Activated naive CD4-positive, alpha-beta T cell treated with anti-CD3 and anti-CD28 coated beads, Interleukin-2, amount 50 U/mL, for 72 hours (primary cell): ENCODE results near the gene LYL1. TPM values are rescaled to one million over a fixed set of nuclear protein-coding genes. Genes with fewer than 3 reads are reported as not detected.

Experiments used
- ATAC-seq, 2 donors: fragments of 150-1000 bp; cut with Tn5 transposase; 2 replicates each; pipeline ENCODE4 v1.10.0; 2021; ENCODE audit warnings: mild to moderate bottlenecking in 2 of 2, moderate library complexity in 2 of 2
- DNase-seq, 2 donors: peaks; one replicate each; pipeline ENCODE4 v3.0.0; 2021 to 2022; ENCODE audit warnings: low spot score in 2 of 2
- H3K27ac Mint-ChIP-seq, 2 donors: one replicate each; pipeline ENCODE4 v1.8.0; 2022; ENCODE audit warnings: mild to moderate bottlenecking in 2 of 2, mixed read lengths in 2 of 2
- H3K36me3 Mint-ChIP-seq, 2 donors: one replicate each; pipeline ENCODE4 v1.8.0; 2022; ENCODE audit warnings: mixed read lengths in 2 of 2
- H3K9me3 Mint-ChIP-seq, 2 donors: one replicate each; pipeline ENCODE4 v1.8.0; 2022; ENCODE audit warnings: mixed read lengths in 2 of 2
- total RNA-seq, 2 donors: library from RNA; stranded (reverse); gene quantifications; one replicate each; pipeline ENCODE4 v1.2.3, GENCODE V29; 2022

The LYL1 gene
- total RNA-seq, 2 donors from 2014 or later, result 0.71 to 3.2 TPM

- H3K9me3 Mint-ChIP-seq, result no peaks in the 10 kb centered on the region
- ATAC-seq (no peak), DNase-seq (no peak)
- no peak overlapping the region for H3K27ac Mint-ChIP-seq
- no peaks in the 10 kb centered on the region for H3K36me3 Mint-ChIP-seq
Observed at GRCh38 chr19:13090511-13091231, 12.0 kb downstream of the LYL1 start.

DNA sequence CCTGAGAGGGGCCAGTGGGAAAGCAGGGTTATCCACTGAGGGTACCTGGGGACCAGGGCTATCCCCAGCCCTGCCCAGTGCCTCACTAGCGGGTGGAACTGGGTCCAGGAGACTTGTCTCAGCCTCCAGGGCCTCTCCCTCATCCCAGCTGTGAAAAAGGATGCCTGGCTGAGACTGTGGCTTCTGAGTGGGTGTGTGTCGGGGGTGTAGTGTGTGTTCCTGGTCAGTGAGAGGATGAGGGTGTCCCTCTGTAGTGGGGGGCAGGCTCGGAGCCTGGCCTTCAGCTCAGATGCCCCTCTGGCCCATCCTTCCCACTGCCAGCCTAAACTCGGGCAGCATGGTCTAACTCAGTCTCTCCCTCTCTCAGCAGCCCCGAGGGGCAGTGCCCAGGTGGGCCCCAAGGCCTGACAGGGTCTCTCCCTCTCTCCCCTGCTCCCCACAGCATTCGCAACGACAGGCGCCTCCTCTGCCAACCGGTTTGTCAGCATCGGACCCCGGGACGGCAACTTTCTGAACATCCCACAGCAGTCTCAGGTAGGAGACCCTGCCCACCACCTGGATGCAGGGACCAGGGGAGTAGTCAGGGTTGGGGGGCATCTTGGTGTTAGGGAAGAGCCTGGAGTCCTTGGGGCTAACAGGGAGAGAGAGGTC, 12.7 kb downstream of the LYL1 start:
- ATAC-seq (no peak), DNase-seq (no peak)
- H3K36me3 Mint-ChIP-seq, result no peaks in the 10 kb centered on the region
- peak overlapping the region in 1 of 2 donors; percentile 89 for H3K27ac Mint-ChIP-seq
- no peaks in the 10 kb centered on the region for H3K9me3 Mint-ChIP-seq

DNA sequence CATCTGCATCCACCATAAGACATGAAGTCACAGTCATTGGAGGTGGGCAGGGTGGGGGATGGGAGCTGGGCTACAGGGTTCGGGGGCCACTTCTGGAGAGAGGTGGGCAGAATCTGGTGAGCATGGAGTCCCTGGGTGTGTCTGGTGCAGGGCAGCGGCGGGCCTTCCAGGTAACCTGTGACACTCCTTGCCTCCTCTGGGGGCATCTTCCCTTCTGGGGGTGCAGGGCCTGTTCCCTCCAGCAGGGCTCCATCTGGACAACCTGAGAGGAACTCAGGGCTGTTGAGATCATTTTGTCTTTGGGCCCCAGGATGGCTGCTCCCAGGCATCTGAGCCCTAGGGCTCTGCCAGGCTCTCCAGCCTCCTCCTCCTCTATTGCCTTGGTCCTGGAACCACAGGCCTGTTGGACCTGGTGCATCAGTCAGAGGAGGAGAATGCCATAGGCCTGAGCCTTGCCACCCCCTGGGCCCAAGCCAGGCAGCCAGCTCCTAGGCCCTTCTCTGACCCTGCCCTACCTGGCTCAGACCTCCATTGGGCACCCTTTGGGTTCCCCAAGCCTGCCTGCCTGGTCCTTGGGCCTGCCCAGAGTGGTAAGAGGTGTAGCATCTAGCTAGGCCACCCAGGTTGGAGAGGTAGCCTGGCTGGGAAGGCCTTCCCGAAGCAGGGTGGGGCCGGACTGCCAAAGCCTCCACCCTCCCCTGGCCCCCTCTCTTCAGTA, 13.4 kb downstream of the LYL1 start:
- H3K9me3 Mint-ChIP-seq, result no peaks in the 10 kb centered on the region
- ATAC-seq (peak in 1 of 2 donors; percentile 61), DNase-seq (peak in 1 of 2 donors; percentile 30)
- H3K36me3 Mint-ChIP-seq, result no peaks in the 10 kb centered on the region
- no peak overlapping the region for H3K27ac Mint-ChIP-seq

- DNase-seq (no peak), ATAC-seq (no peak)
- Mint-ChIP-seq H3K9me3 (no peaks in the 10 kb centered on the region), H3K27ac (no peak overlapping the region), H3K36me3 (no peaks in the 10 kb centered on the region)
Observed at GRCh38 chr19:13087795-13088537, 14.7 kb downstream of the LYL1 start.

DNA sequence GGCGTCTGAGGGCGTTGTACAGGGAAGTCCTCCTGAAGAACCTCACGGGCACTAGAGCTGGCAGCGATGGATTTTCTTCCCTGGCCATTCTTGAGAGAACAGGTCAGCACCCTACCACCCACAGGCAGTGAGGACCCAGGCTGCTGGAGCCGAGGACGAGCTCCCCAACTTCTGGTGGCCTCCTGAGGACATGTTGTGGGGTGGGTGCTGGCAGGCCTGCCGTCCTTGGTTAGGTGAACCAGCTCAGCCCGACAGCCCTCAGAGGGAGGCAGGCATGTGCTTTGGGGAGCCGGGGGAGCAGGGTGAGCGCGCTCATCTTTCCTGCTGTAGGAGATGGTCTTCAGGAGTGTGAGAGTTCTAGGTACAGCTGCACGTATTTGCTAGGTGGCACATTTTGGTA, 15.4 kb downstream of the LYL1 start:
- DNase-seq (no peak), ATAC-seq (no peak)
- H3K9me3 Mint-ChIP-seq, result no peaks in the 10 kb centered on the region
- H3K27ac Mint-ChIP-seq, result no peak overlapping the region
- no peaks in the 10 kb centered on the region for H3K36me3 Mint-ChIP-seq

DNA sequence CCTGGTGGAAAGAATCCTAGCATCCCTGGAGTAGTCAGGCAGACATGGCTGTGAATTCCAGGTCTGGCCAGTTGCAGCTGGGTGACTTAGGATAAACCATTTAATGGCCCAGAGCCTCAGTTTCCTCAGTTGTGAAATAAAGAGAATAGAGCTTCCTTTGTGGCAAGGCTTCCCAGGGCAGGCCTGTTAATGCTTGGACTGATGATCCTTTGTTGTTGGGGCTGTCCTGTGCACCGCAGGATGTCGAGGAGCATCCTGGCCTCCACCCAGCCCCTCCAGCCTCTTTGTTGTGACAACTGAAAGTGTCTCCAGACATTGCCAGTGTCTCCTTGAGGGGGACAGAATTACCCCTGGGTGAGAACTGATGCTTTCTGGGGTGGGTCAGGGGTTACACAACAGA, 16.3 kb downstream of the LYL1 start:
- no peak for ATAC-seq
- no peaks in the 10 kb centered on the region for H3K9me3 Mint-ChIP-seq

DNA sequence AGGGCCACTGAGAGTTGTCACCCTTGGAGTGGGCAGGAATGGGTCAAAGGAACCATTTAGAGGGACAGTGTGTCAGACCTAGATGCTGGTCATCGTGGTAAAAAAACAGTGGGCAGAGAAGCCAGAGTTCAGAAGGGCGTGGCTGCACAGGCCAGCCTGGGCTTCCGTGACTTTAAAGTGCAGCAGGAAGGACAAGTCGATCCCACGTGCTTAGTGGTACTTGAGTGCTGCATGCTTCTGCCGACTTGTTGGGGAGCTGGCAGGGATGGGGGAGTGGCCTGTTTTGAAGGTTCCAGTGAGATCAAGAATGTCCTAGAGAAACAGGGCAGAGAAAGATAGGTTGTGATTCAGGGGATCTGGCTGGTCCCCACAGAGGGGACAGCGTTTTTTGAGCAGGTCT, 17.0 kb downstream of the LYL1 start:
- Mint-ChIP-seq H3K27ac (no peak overlapping the region), H3K9me3 (no peaks in the 10 kb centered on the region), H3K36me3 (no peaks in the 10 kb centered on the region)
- no peak for ATAC-seq
- DNase-seq, result no peak

More for the DNA sequence above, 16.3 kb downstream of the LYL1 start:
- no peak overlapping the region for H3K27ac Mint-ChIP-seq
- H3K36me3 Mint-ChIP-seq, result no peaks in the 10 kb centered on the region
- DNase-seq, result no peak

GRCh38 chr19:13083627-13084026, 19.0 kb downstream of the LYL1 start:
- DNase-seq, result no peak
- H3K27ac Mint-ChIP-seq, result no peak overlapping the region
- no peaks in the 10 kb centered on the region for H3K9me3 Mint-ChIP-seq
- H3K36me3 Mint-ChIP-seq, result no peaks in the 10 kb centered on the region
- no peak for ATAC-seq

DNA sequence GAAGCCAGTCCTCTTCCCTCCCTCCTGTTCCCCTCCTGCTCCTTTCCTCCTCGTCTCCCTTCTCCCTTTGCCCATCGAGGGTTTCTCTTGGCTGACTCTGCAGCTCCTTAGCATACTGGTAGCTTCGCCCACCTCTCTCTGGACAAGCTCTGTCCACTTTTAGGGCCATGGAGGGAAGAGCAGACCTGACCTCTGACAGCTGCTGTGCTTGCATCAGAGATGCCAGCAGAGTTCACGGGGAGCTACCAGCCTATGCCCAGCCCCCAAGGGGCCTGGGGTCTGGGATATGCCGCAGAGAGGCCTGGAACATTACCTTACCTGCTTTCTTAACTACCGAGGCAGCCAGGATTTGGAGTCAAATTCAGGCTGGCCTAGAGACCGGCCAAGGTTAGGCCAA, 19.7 kb downstream of the LYL1 start:
- H3K36me3 Mint-ChIP-seq, result no peaks in the 10 kb centered on the region
- DNase-seq (no peak), ATAC-seq (no peak)
- no peaks in the 10 kb centered on the region for H3K9me3 Mint-ChIP-seq
- H3K27ac Mint-ChIP-seq, result peak overlapping the region in 1 of 2 donors; percentile 17

DNA sequence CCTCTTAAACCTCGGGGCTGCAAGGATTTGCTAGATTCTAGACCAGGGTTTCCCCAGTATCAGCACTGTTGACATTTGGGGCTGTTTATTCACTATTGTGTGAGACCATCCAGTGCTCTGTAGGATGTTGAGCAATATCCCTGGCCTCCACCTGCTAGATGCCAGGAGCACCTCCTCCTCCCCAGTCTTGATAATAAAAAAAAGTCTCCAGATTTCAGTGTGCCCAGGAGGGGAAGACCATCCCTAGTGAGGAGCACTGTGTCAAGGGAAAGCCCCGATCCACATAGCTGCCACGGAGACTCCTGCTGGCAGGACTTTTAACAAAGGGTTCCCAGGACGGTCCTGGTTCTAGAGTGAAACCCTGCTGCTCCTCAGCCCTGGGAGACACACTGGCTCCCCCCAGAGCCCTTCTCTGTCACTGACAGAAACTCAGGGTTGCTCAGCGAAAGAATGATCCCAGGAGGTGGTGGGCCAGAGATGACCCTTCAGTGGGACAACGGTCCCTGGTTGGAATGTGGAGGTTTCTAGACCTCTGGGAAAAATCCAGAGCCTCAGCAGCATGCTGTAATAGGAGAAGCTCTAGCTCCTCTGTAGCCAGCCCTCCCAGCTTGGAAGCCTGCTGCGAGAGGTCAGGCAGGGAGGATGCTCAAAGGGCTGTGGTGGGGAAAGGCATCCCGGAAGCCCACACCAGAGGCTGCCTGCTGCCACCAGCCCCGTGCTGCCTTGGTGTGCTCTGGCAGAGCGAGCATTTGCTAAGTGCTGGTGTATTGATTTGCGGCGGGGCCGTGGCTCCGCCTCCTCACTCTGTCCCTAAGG, 20.3 kb downstream of the LYL1 start:
- ATAC-seq, result no peak
- no peak overlapping the region for H3K27ac Mint-ChIP-seq
- H3K36me3 Mint-ChIP-seq, result no peaks in the 10 kb centered on the region
- no peak for DNase-seq
- no peaks in the 10 kb centered on the region for H3K9me3 Mint-ChIP-seq

GRCh38 chr19:13079542-13079986, 23.1 kb downstream of the LYL1 start:
- Mint-ChIP-seq H3K27ac (no peak overlapping the region), H3K9me3 (no peaks in the 10 kb centered on the region), H3K36me3 (no peaks in the 10 kb centered on the region)
- ATAC-seq (no peak), DNase-seq (no peak)

- Mint-ChIP-seq H3K9me3 (no peaks in the 10 kb centered on the region), H3K27ac (no peak overlapping the region), H3K36me3 (no peaks in the 10 kb centered on the region)
- ATAC-seq (no peak), DNase-seq (no peak)
Observed at GRCh38 chr19:13078897-13079541, 23.6 kb downstream of the LYL1 start.

GRCh38 chr19:13078381-13078780, 24.3 kb downstream of the LYL1 start:
- no peak for DNase-seq
- Mint-ChIP-seq H3K9me3 (no peaks in the 10 kb centered on the region), H3K27ac (no peak overlapping the region), H3K36me3 (no peaks in the 10 kb centered on the region)
- no peak for ATAC-seq

GRCh38 chr19:13077240-13077639, 25.4 kb downstream of the LYL1 start:
- H3K36me3 Mint-ChIP-seq, result no peaks in the 10 kb centered on the region
- H3K27ac Mint-ChIP-seq, result peak overlapping the region in 1 of 2 donors; percentile 44
- DNase-seq, result no peak
- H3K9me3 Mint-ChIP-seq, result no peaks in the 10 kb centered on the region
- ATAC-seq, result no peak

DNA sequence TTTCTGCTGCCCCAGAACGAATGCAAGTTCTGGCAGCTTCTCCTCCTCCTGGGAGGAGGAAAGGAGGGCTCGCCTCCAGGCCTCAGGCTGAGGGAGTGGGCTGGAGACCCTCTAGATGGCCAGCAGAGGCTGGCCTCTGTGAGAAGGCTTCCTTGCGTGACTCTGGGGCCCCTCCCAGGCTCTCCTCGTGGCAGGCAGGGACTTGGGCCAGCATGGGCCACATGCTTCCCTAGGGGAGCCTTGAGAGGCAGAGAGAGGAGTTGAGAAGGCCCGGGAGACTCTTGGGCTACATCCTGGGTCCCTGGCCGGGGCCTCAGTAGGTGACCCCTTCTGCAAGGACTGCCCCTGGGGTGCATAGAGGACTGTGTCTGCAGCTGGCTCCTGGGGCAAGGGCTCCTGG, 25.9 kb downstream of the LYL1 start:
- no peak for ATAC-seq
- Mint-ChIP-seq H3K36me3 (no peaks in the 10 kb centered on the region), H3K9me3 (no peaks in the 10 kb centered on the region), H3K27ac (no peak overlapping the region)
- no peak for DNase-seq

- no peaks in the 10 kb centered on the region for H3K9me3 Mint-ChIP-seq
- DNase-seq, result no peak
Observed at GRCh38 chr19:13076320-13076719, 26.3 kb downstream of the LYL1 start.

More at GRCh38 chr19:13076320-13076719, 26.3 kb downstream of the LYL1 start:
- no peak overlapping the region for H3K27ac Mint-ChIP-seq
- H3K36me3 Mint-ChIP-seq, result no peaks in the 10 kb centered on the region
- ATAC-seq, result no peak
